ENCODE measurements around the gene BCL2L13. TPM values are rescaled to one million over a fixed set of nuclear protein-coding genes. Genes with fewer than 3 reads are reported as not detected.

The BCL2L13 gene
- total RNA-seq, 1 donor from 2014 or later = 35.3 TPM

DNA sequence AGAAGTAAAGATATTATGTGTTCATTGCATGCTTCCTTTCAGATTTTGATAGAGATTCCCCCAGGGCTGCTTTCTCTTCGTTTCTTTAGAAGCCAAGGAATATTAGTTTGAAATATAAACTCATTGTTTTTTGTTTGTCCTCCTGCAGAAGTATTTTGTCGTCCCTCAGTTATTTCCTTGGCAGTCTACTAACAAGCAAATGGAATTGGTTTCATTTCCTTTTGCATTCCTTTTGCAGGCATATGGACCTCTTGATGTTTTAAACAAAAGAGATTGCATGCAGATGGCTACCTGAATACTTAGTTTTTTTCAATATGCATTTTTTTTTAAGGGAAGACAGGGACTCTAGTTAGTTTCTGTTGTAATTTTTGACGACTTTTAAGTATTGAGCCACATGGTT is 62.2 kb downstream of the BCL2L13 start:
- TF ChIP-seq, protein P1, sequence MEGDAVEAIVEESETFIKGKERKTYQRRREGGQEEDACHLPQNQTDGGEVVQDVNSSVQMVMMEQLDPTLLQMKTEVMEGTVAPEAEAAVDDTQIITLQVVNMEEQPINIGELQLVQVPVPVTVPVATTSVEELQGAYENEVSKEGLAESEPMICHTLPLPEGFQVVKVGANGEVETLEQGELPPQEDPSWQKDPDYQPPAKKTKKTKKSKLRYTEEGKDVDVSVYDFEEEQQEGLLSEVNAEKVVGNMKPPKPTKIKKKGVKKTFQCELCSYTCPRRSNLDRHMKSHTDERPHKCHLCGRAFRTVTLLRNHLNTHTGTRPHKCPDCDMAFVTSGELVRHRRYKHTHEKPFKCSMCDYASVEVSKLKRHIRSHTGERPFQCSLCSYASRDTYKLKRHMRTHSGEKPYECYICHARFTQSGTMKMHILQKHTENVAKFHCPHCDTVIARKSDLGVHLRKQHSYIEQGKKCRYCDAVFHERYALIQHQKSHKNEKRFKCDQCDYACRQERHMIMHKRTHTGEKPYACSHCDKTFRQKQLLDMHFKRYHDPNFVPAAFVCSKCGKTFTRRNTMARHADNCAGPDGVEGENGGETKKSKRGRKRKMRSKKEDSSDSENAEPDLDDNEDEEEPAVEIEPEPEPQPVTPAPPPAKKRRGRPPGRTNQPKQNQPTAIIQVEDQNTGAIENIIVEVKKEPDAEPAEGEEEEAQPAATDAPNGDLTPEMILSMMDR (conservative IDR thresholded peaks at IDR 0.05; ENCODE audit: low read depth, low read length) = no peak
- DNase-seq (ENCODE audit: low read depth) = no peak
- H3K4me3 ChIP-seq (ENCODE audit: low read depth, low read length) = no peak overlapping the region

DNA sequence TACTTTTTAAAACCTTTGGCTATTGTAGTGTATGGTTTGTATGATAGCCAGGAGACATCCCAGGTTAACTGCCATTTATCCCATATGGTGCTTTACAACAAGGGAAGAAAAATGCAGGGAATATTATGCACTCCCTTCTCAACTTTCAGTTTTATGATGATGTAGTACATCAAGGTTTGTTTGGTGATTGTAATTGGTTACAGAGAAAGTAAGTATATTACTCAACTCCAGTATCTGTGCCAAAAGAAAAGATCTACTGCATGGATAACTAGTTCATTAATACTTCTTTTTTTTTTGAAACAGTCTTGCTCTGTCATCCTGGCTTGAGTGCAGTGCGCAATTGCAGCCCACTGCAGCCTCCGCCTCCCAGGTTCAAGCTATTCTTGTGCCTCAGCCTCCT is 65.3 kb downstream of the BCL2L13 start:
- no peak for DNase-seq (ENCODE audit: low read depth)
- TF ChIP-seq, protein P1 (conservative IDR thresholded peaks at IDR 0.05; ENCODE audit: low read depth, low read length) = no peak
- no peak overlapping the region for H3K4me3 ChIP-seq (ENCODE audit: low read depth, low read length)

DNA sequence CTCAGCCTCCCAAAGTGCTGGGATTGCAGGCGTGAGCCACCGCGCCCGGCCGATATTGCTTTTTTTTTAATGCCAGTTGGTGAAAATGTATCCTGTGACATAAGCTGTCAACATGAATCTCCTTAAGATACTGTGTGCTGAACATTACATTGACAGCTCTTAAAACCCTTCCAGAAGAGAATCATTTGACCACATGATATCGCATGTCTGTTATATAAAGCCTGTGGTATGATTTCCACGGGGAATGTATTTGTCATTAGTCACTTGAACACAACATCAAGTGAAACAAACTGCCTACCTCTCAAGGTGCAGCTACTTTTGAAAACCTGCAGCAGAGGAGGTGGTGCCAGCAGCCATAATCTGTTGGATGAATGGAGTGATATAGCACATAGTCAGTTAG is 67.0 kb downstream of the BCL2L13 start:
- no peak for DNase-seq (ENCODE audit: low read depth)
- no peak overlapping the region for H3K4me3 ChIP-seq (ENCODE audit: low read depth, low read length)
- TF ChIP-seq, protein P1 (conservative IDR thresholded peaks at IDR 0.05; ENCODE audit: low read depth, low read length) = no peak

DNA sequence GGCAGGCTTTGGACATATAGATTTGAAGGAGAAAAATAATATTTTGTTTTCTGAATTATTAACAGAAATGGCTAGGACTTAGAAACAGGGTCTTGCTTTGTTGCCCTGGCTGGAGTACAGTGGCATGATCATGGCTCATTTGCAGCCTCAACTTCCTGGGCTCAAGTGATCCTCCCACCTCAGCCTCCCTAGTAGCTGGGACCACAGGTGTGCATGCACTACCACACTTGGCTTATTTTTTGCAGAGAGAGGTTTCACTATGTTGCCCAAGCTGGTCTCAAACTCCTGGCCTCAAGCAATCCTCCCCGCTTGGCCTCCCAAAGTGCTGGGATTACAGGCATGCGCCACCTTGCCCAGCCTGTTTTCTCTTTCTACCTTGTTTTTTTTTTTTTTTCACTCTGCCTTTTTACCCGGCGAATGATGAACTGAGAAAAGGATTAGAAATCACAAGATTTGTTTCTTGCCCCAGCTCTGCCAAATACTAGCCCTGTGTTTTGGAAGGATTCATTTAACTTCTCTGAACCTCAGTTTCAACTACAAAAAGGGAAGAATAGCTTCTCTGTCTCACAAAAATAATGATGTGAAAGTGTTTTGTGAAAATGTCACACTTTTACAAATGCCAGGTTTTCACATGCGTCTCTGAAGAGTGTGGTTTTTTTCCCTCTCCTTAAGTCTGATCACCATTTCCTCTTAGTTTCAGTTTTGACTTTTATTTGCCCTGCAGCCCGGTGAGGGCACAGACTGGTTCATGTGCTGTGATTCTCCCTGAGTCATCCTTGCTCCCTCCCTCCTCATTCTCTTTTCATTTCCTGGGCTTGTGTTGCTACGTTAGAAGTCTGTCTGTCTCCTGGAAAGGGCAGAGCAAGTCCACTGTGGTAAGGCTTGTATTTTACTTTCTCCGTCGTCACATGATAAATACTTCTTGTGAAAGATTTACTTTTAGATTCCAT is 67.7 kb downstream of the BCL2L13 start:
- TF ChIP-seq, protein P1 (conservative IDR thresholded peaks at IDR 0.05; ENCODE audit: low read depth, low read length) = no peak
- DNase-seq (ENCODE audit: low read depth) = peak; percentile 86
- H3K4me3 ChIP-seq (ENCODE audit: low read depth, low read length) = peak overlapping the region; percentile 63

DNA sequence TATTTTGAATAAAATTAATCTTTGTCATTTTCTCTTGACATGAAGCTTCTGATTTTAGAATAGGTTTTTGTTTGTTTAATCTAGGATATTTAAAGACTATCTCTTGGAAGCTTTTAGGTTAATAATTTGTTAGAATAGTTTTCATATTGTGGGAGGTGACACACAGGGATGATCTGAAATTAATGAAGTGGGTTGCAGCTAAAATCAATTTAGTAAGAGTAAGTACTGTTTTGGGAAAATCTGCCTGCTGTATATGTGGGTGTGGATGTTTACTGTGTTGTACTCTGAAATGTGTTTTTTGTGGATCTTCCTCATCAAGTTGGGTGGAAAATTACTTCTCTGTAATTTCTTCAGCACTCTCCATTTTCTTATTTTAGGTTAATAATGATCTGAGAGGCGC is 68.4 kb downstream of the BCL2L13 start:
- TF ChIP-seq, protein P1 (conservative IDR thresholded peaks at IDR 0.05; ENCODE audit: low read depth, low read length) = no peak
- DNase-seq (ENCODE audit: low read depth) = no peak
- peak overlapping the region; percentile 63 for H3K4me3 ChIP-seq (ENCODE audit: low read depth, low read length)

DNA sequence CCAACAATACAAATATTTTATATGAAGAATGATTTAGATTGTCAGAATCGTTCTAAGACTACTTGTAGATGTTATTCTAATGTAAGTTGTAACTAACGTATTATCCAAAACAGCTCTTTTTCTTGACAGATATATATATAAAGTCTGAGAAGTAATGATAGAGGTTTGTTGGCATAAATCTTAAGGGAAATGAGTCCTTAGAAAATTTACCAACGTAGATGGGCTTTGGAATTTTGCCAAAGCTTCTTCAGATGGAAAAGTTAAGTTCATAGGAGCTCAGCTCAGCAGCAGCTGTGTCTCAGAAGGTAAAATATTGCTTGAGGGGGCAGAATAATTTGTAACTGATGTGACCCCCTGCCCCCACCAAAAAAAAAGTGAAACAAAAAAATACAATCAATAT is 69.0 kb downstream of the BCL2L13 start:
- H3K4me3 ChIP-seq (ENCODE audit: low read depth, low read length) = peak overlapping the region; percentile 63
- DNase-seq (ENCODE audit: low read depth) = no peak
- TF ChIP-seq, protein P1 (conservative IDR thresholded peaks at IDR 0.05; ENCODE audit: low read depth, low read length) = no peak

DNA sequence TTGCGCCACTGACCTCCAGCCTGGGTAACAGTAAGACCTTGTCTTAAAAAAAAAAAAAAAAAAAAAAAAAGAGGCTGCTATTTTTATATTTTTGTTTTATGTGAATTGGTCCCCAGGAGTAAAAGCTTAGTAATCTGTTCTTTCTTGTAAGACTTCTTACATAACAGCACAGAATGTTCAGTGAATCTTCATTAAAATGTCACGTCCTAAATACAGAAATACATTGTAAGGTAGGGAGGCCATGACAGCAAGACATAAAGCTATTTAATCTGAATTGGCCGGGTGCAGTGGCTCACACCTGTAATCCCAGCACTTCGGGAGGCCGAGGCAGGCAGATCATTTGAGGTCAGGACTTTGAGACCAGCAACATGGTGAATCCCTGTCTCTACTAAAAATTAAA is 71.5 kb downstream of the BCL2L13 start:
- no peak overlapping the region for H3K4me3 ChIP-seq (ENCODE audit: low read depth, low read length)
- TF ChIP-seq, protein P1 (conservative IDR thresholded peaks at IDR 0.05; ENCODE audit: low read depth, low read length) = no peak
- DNase-seq (ENCODE audit: low read depth) = no peak

All from epithelial cell of proximal tubule (primary cell).